Mesendoderm (in vitro differentiated cells): ENCODE results near the gene MYOF.

Experiments
- DNase-seq: peaks from one replicate; pipeline ENCODE4 v3.0.0; 2013
- H2AK5ac ChIP-seq: 2 replicates; pipeline ENCODE4 v1.6.1; 2013; ENCODE audit warnings: low read length, inconsistent platforms
- H2BK120ac ChIP-seq: 2 replicates; pipeline ENCODE4 v1.6.1; 2013; ENCODE audit warnings: low read depth, mild to moderate bottlenecking, low read length, moderate library complexity, mixed read lengths
- H2BK15ac ChIP-seq: replicated peaks from 2 replicates; pipeline ENCODE4 v1.6.1; 2013; ENCODE audit warnings: low read depth, mild to moderate bottlenecking, moderate library complexity
- H2BK5ac ChIP-seq: 2 replicates; pipeline ENCODE4 v1.6.1; 2013; ENCODE audit warnings: low read length, inconsistent platforms
- H3K18ac ChIP-seq: 2 replicates; pipeline ENCODE4 v1.6.1; 2013; ENCODE audit warnings: mild to moderate bottlenecking, low read length, mixed read lengths
- H3K23ac ChIP-seq: one replicate; pipeline ENCODE4 v1.6.1; 2013; ENCODE audit warnings: low read length
- H3K27ac ChIP-seq: 2 replicates; pipeline ENCODE4 v1.5.1; 2013; ENCODE audit warnings: low read depth, mild to moderate bottlenecking, inconsistent platforms, low read length, moderate library complexity
- H3K27me3 ChIP-seq: 2 replicates; pipeline ENCODE4 v1.6.1; 2013; ENCODE audit warnings: low read length, control low read depth, mild to moderate bottlenecking, inconsistent platforms; ENCODE audit not compliant: insufficient read depth, poor library complexity
- H3K36me3 ChIP-seq: 2 replicates; pipeline ENCODE4 v1.6.1; 2013; ENCODE audit warnings: low read length, inconsistent platforms; ENCODE audit not compliant: control insufficient read depth, insufficient read depth
- H3K4ac ChIP-seq: one replicate; pipeline ENCODE4 v1.6.1; 2013; ENCODE audit warnings: low read depth, mild to moderate bottlenecking, low read length, moderate library complexity
- H3K4me1 ChIP-seq: 2 replicates; pipeline ENCODE4 v1.6.1; 2013; ENCODE audit warnings: low read depth, low read length, inconsistent platforms; ENCODE audit not compliant: control insufficient read depth
- H3K4me2 ChIP-seq: 2 replicates; pipeline ENCODE4 v1.6.1; 2013; ENCODE audit warnings: low read length
- H3K4me3 ChIP-seq: 2 replicates; pipeline ENCODE4 v1.5.1; 2013; ENCODE audit warnings: mild to moderate bottlenecking, low read length
- H3K56ac ChIP-seq: one replicate; pipeline ENCODE4 v1.6.1; 2013; ENCODE audit warnings: low read length
- H3K79me1 ChIP-seq: 2 replicates; pipeline ENCODE4 v1.6.1; 2013; ENCODE audit warnings: low read length, inconsistent platforms
- H3K79me2 ChIP-seq: 2 replicates; pipeline ENCODE4 v1.6.1; 2013; ENCODE audit warnings: mild to moderate bottlenecking, low read length; ENCODE audit not compliant: control insufficient read depth, insufficient read depth
- H3K9ac ChIP-seq: 2 replicates; pipeline ENCODE4 v1.6.1; 2013; ENCODE audit warnings: low read length, inconsistent platforms
- H4K5ac ChIP-seq: one replicate; pipeline ENCODE4 v1.6.1; 2013; ENCODE audit warnings: low read length
- H4K8ac ChIP-seq: one replicate; pipeline ENCODE4 v1.6.1; 2013; ENCODE audit warnings: low read depth, mild to moderate bottlenecking, control low read depth, low read length, moderate library complexity
- WGBS: extraction: QIAGEN DNeasy Blood & Tissue Kit; methylation state at CpG from one replicate; pipeline ENCODE4 v1.1.7; 2013; ENCODE audit warnings: low lambda C conversion rate, missing lambda C conversion rate; ENCODE audit not compliant: insufficient coverage; ENCODE audit errors: extremely low coverage; 5-methylcytosine and 5-hydroxymethylcytosine counted together

The MYOF gene

GRCh38 chr10:93462881-93463280 lies 19.3 kb downstream of the MYOF start:
- Histone ChIP-seq H4K8ac (no peak overlapping the region), H3K4ac (no peak overlapping the region), H3K18ac (no peak overlapping the region), H2BK5ac (no peak overlapping the region), H3K79me1 (no peaks in the 10 kb centered on the region), H3K79me2 (no peaks in the 10 kb centered on the region), H3K56ac (no peak overlapping the region), H3K27ac (no peak overlapping the region), H3K27me3 (no peaks in the 10 kb centered on the region), H4K5ac (no peak overlapping the region), H3K4me2 (no peak overlapping the region), H3K23ac (no peak overlapping the region), H3K9ac (no peak overlapping the region), H2AK5ac (no peak overlapping the region), H3K36me3 (no peaks in the 10 kb centered on the region), H3K4me1 (peaks cover 4% of the 10 kb centered on the region), H2BK15ac (no peak overlapping the region), H2BK120ac (no peak overlapping the region), H3K4me3 (no peak overlapping the region)
- no peak for DNase-seq
- no CpG with 5 or more reads among the region's 9 CpGs for WGBS

GRCh38 chr10:93462371-93462770 lies 19.8 kb downstream of the MYOF start:
- H3K4ac ChIP-seq: no peak overlapping the region

GRCh38 chr10:93461807-93462178 lies 20.3 kb downstream of the MYOF start:
- Histone ChIP-seq H3K4me3 (no peak overlapping the region), H3K23ac (no peak overlapping the region), H2BK120ac (no peak overlapping the region), H3K79me2 (no peaks in the 10 kb centered on the region), H3K4ac (no peak overlapping the region), H3K36me3 (no peaks in the 10 kb centered on the region), H4K5ac (no peak overlapping the region), H3K79me1 (no peaks in the 10 kb centered on the region), H3K56ac (no peak overlapping the region), H2BK15ac (no peak overlapping the region), H4K8ac (no peak overlapping the region), H2BK5ac (no peak overlapping the region), H3K27ac (no peak overlapping the region), H3K4me1 (peaks cover 6% of the 10 kb centered on the region), H2AK5ac (no peak overlapping the region), H3K18ac (no peak overlapping the region), H3K27me3 (no peaks in the 10 kb centered on the region), H3K9ac (no peak overlapping the region), H3K4me2 (no peak overlapping the region)
- DNase-seq: no peak
- no CpG with 5 or more reads among the region's 1 CpG for WGBS

More at GRCh38 chr10:93462371-93462770, 19.8 kb downstream of the MYOF start:
- no CpG with 5 or more reads among the region's 2 CpGs for WGBS
- Histone ChIP-seq H3K56ac (no peak overlapping the region), H3K36me3 (no peaks in the 10 kb centered on the region), H3K79me1 (no peaks in the 10 kb centered on the region), H3K4me2 (no peak overlapping the region), H3K4me1 (peaks cover 4% of the 10 kb centered on the region), H3K9ac (no peak overlapping the region), H4K5ac (no peak overlapping the region), H3K23ac (no peak overlapping the region), H3K27ac (no peak overlapping the region), H2BK5ac (no peak overlapping the region), H3K18ac (no peak overlapping the region), H2AK5ac (no peak overlapping the region), H2BK120ac (no peak overlapping the region), H3K79me2 (no peaks in the 10 kb centered on the region), H3K4me3 (no peak overlapping the region), H3K27me3 (no peaks in the 10 kb centered on the region), H2BK15ac (no peak overlapping the region), H4K8ac (no peak overlapping the region)
- no peak for DNase-seq

- Histone ChIP-seq H3K36me3 (no peaks in the 10 kb centered on the region), H3K4me1 (peaks cover 9% of the 10 kb centered on the region), H3K56ac (peak overlapping the region; percentile 22), H3K27me3 (no peaks in the 10 kb centered on the region), H2BK5ac (no peak overlapping the region), H4K8ac (no peak overlapping the region), H2AK5ac (peak overlapping the region; percentile 63), H2BK120ac (no peak overlapping the region), H3K4me2 (no peak overlapping the region), H3K79me2 (no peaks in the 10 kb centered on the region), H3K23ac (no peak overlapping the region), H3K79me1 (no peaks in the 10 kb centered on the region), H2BK15ac (no peak overlapping the region), H3K9ac (peak overlapping the region; percentile 8), H3K4ac (no peak overlapping the region), H3K27ac (no peak overlapping the region), H3K4me3 (no peak overlapping the region), H4K5ac (no peak overlapping the region), H3K18ac (peak overlapping the region; percentile 6)
- WGBS: no CpG with 5 or more reads among the region's 4 CpGs
- no peak for DNase-seq
Observed at GRCh38 chr10:93461109-93461806, 20.9 kb downstream of the MYOF start.

GRCh38 chr10:93459466-93459865 lies 22.7 kb downstream of the MYOF start:
- Histone ChIP-seq H3K79me2 (no peaks in the 10 kb centered on the region), H2BK15ac (no peak overlapping the region), H3K9ac (no peak overlapping the region), H4K5ac (no peak overlapping the region), H3K27me3 (no peaks in the 10 kb centered on the region), H3K18ac (peak overlapping the region; percentile 77), H3K36me3 (no peaks in the 10 kb centered on the region), H3K56ac (no peak overlapping the region), H4K8ac (no peak overlapping the region), H2BK120ac (no peak overlapping the region), H3K23ac (no peak overlapping the region), H3K4me1 (peaks cover 10% of the 10 kb centered on the region), H2BK5ac (no peak overlapping the region), H3K4me2 (no peak overlapping the region), H3K4me3 (no peak overlapping the region), H3K79me1 (no peaks in the 10 kb centered on the region), H3K27ac (no peak overlapping the region), H2AK5ac (no peak overlapping the region), H3K4ac (no peak overlapping the region)
- DNase-seq: no peak
- WGBS: no CpG with 5 or more reads among the region's 3 CpGs

- H3K4ac ChIP-seq: no peak overlapping the region
- DNase-seq: peak; percentile 99
- peak overlapping the region; percentile 3 for H3K18ac ChIP-seq
- peak overlapping the region; percentile 55 for H3K27ac ChIP-seq
- no peaks in the 10 kb centered on the region for H3K36me3 ChIP-seq
- no peak overlapping the region for H4K5ac ChIP-seq
- no CpG with 5 or more reads among the region's 6 CpGs for WGBS
- no peak overlapping the region for H2AK5ac ChIP-seq
- H3K4me1 ChIP-seq: peaks cover 10% of the 10 kb centered on the region
- H3K27me3 ChIP-seq: no peaks in the 10 kb centered on the region
- no peak overlapping the region for H2BK120ac ChIP-seq
- no peak overlapping the region for H3K23ac ChIP-seq
- no peak overlapping the region for H2BK15ac ChIP-seq
- H3K56ac ChIP-seq: peak overlapping the region; percentile 66
- H3K4me3 ChIP-seq: no peak overlapping the region
- H2BK5ac ChIP-seq: peak overlapping the region; percentile 58
- H3K79me1 ChIP-seq: no peaks in the 10 kb centered on the region
- H4K8ac ChIP-seq: no peak overlapping the region
- H3K9ac ChIP-seq: no peak overlapping the region
- no peak overlapping the region for H3K4me2 ChIP-seq
- H3K79me2 ChIP-seq: no peaks in the 10 kb centered on the region
Observed at GRCh38 chr10:93458821-93459257, 23.3 kb downstream of the MYOF start.
